ENCODE measurements around the gene GALNT1. TPM values are rescaled to one million over a fixed set of nuclear protein-coding genes. Genes with fewer than 3 reads are reported as not detected.

GALNT1 gene
- total and polyA plus RNA-seq, 2 of the 4 experiments (the other 2 are of a cell fraction): 24.9 to 43.9 TPM

- Histone ChIP-seq H3K27me3 (ENCODE audit: control insufficient read depth, insufficient read depth, low read length) (peaks cover 12% of the 10 kb centered on the region), H3K4me1 (ENCODE audit: control insufficient read depth, insufficient read depth, low read length) (no peaks in the 10 kb centered on the region), H2AK5ac (ENCODE audit: low read depth, low read length) (no peak overlapping the region), H2BK15ac (ENCODE audit: low read depth, low read length) (no peak overlapping the region), H4K20me1 (ENCODE audit: insufficient read depth, low read length) (no peaks in the 10 kb centered on the region), H3K36me3 (ENCODE audit: control insufficient read depth, insufficient read depth, low read length) (no peaks in the 10 kb centered on the region), H4K91ac (ENCODE audit: insufficient read depth, low read depth, low read length) (no peak overlapping the region), H4K5ac (ENCODE audit: low read depth, low read length) (no peak overlapping the region), H2BK20ac (ENCODE audit: low read depth, low read length) (no peak overlapping the region), H3K9me3 (ENCODE audit: control insufficient read depth, insufficient read depth, low read length) (no peaks in the 10 kb centered on the region), H3K23ac (ENCODE audit: low read depth, low read length) (no peak overlapping the region), H2AFZ (replicated peaks; ENCODE audit: low read length, poor library complexity) (no peak overlapping the region), H3K9ac (ENCODE audit: low read depth, low read length) (no peak overlapping the region), H3K79me1 (ENCODE audit: low read depth in 1 of 2, low read length in 2 of 2) (no peaks in the 10 kb centered on the region), H3K56ac (ENCODE audit: extremely low read depth, insufficient read depth, low read length) (no peak overlapping the region), H3K27ac (ENCODE audit: insufficient read depth, low read length) (no peak overlapping the region), H2BK120ac (ENCODE audit: low read depth, low read length) (no peak overlapping the region), H3K18ac (ENCODE audit: low read depth, low read length) (no peak overlapping the region), H3K4me3 (ENCODE audit: insufficient read depth, low read depth, low read length) (no peak overlapping the region), H3K4ac (ENCODE audit: low read depth, low read length) (no peak overlapping the region), H3K9me1 (ENCODE audit: insufficient read depth, low read length) (no peaks in the 10 kb centered on the region), H2BK5ac (ENCODE audit: low read depth, low read length, poor library complexity, severe bottlenecking) (no peak overlapping the region), H4K8ac (ENCODE audit: low read depth in 2 of 2, low read length in 2 of 2) (no peak overlapping the region), H2AK9ac (replicated peaks; ENCODE audit: low read depth, low read length, poor library complexity) (no peak overlapping the region), H3K14ac (replicated peaks; ENCODE audit: low read depth, low read length) (no peak overlapping the region), H3K4me2 (ENCODE audit: low read depth, low read length) (no peak overlapping the region)
- DNase-seq (no peak), ATAC-seq (ENCODE audit: low read depth) (no peak)
- POLR2A ChIA-PET (ENCODE audit: unreplicated experiment): no interaction called here
- intact Hi-C loops (cut with micrococcal nuclease): no loop called here
- no TSS peak for BruUV-seq (replicated peaks)
- no CpG with 5 or more reads among the region's 2 CpGs for WGBS, 2 experiments (ENCODE audit: extremely low coverage in 2 of 2, insufficient read length in 1 of 2)
- CTCF ChIA-PET: no interaction called here
- TF ChIP-seq CHD1 (IDR thresholded peaks at IDR 0.05; ENCODE audit: low read depth, low read length) (no peak), BHLHE40 (IDR thresholded peaks at IDR 0.05; ENCODE audit: low read depth, low read length) (no peak), FOS (IDR thresholded peaks at IDR 0.05; ENCODE audit: low read depth, low read length) (no peak), SMC3 (IDR thresholded peaks at IDR 0.05; ENCODE audit: low read depth, low read length) (no peak), CTCF (conservative IDR thresholded peaks at IDR 0.05; ENCODE audit: low read depth, low read length) (no peak), POLR2A (IDR thresholded peaks at IDR 0.05; ENCODE audit: low read depth, low read length) (no peak), RCOR1 (IDR thresholded peaks at IDR 0.05; ENCODE audit: insufficient replicate concordance, low read length) (no peak), NFE2L2 (IDR thresholded peaks at IDR 0.05; ENCODE audit: low read depth, low read length) (no peak), RAD21 (IDR thresholded peaks at IDR 0.05; ENCODE audit: low read length) (no peak), RFX5 (IDR thresholded peaks at IDR 0.05; ENCODE audit: low read depth, low read length) (no peak), CEBPB (IDR thresholded peaks at IDR 0.05; ENCODE audit: low read depth, low read length) (no peak), MAFK (IDR thresholded peaks at IDR 0.05; ENCODE audit: low read depth, low read length) (no peak)
- TF ChIP-seq, protein P1, sequence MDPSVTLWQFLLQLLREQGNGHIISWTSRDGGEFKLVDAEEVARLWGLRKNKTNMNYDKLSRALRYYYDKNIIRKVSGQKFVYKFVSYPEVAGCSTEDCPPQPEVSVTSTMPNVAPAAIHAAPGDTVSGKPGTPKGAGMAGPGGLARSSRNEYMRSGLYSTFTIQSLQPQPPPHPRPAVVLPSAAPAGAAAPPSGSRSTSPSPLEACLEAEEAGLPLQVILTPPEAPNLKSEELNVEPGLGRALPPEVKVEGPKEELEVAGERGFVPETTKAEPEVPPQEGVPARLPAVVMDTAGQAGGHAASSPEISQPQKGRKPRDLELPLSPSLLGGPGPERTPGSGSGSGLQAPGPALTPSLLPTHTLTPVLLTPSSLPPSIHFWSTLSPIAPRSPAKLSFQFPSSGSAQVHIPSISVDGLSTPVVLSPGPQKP (IDR thresholded peaks at IDR 0.05; ENCODE audit: borderline replicate concordance, low read depth, low read length): no peak
- dilution Hi-C loops (cut with HindIII; ENCODE audit: low sequenced_read_pairs, unreplicated experiment): no loop called here
- in situ Hi-C loops (cut with MboI; ENCODE audit: low sequenced_read_pairs): no loop called here
Observed at GRCh38 chr18:35547008-35547605, 34.4 kb upstream of the GALNT1 start.
